ENCODE results near the gene PRRG1. TPM values are rescaled to one million over a fixed set of nuclear protein-coding genes. Genes with fewer than 3 reads are reported as not detected.

The PRRG1 gene
- total RNA-seq, 1 donor from 2014 or later: 28.1 TPM

Other genes starting within 250 kb of the PRRG1 start
- gene LANCL3, start 222.3 kb downstream of the PRRG1 start, total RNA-seq: 0.12 and 1.5 TPM in 2 replicates